Neural progenitor cell (in vitro differentiated cells): ENCODE data around the gene TRIM41. TPM values are rescaled to one million over a fixed set of nuclear protein-coding genes. Genes with fewer than 3 reads are reported as not detected.

Experiments
- DNase-seq: peaks from one replicate; pipeline ENCODE4 v3.0.0-alpha.2; 2016; ENCODE audit warnings: low spot score
- H2AFZ ChIP-seq: fragments of 200-600 bp; sonication (generic); replicated peaks from 2 replicates; pipeline ENCODE4 v1.6.1; 2016; ENCODE audit warnings: antibody characterized with exemption
- H3F3A ChIP-seq: fragments of 200-600 bp; sonication (generic); 2 replicates; pipeline ENCODE4 v1.6.1; 2016; ENCODE audit warnings: antibody characterized with exemption, low read depth
- H3K27ac ChIP-seq: fragments of 200-600 bp; sonication (generic); 2 replicates; pipeline ENCODE4 v1.5.1; 2016; ENCODE audit warnings: mild to moderate bottlenecking
- H3K27me3 ChIP-seq: fragments of 200-600 bp; sonication (generic); 2 replicates; pipeline ENCODE4 v1.6.1; 2016; ENCODE audit warnings: mild to moderate bottlenecking, moderate library complexity
- H3K36me3 ChIP-seq: fragments of 200-600 bp; sonication (generic); 2 replicates; pipeline ENCODE4 v1.5.1; 2016
- H3K4me1 ChIP-seq: fragments of 200-600 bp; sonication (generic); 2 replicates; pipeline ENCODE4 v1.6.1; 2016; ENCODE audit warnings: mixed run types
- H3K4me2 ChIP-seq: fragments of 200-600 bp; sonication (generic); 2 replicates; pipeline ENCODE4 v1.6.1; 2016
- H3K4me3 ChIP-seq: fragments of 200-600 bp; sonication (generic); 2 replicates; pipeline ENCODE4 v1.5.1; 2016
- H3K79me2 ChIP-seq: fragments of 200-600 bp; sonication (generic); 2 replicates; pipeline ENCODE4 v1.6.1; 2016; ENCODE audit warnings: low read depth
- H3K9ac ChIP-seq: fragments of 200-600 bp; sonication (generic); 2 replicates; pipeline ENCODE4 v1.6.1; 2016
- H3K9me3 ChIP-seq: fragments of 200-600 bp; sonication (generic); 2 replicates; pipeline ENCODE4 v1.5.1; 2016; ENCODE audit warnings: low read depth
- H4K20me1 ChIP-seq: fragments of 200-600 bp; sonication (generic); 2 replicates; pipeline ENCODE4 v1.6.1; 2016; ENCODE audit warnings: low read depth
- H3K27ac Mint-ChIP-seq: 3 replicates; pipeline ENCODE4 v1.8.0; 2021; ENCODE audit warnings: mixed read lengths
- H3K27me3 Mint-ChIP-seq: 2 replicates; pipeline ENCODE4 v1.8.0; 2022; ENCODE audit warnings: low read depth, mild to moderate bottlenecking, inconsistent platforms, moderate library complexity, mixed read lengths; ENCODE audit not compliant: insufficient read depth
- H3K36me3 Mint-ChIP-seq: 3 replicates; pipeline ENCODE4 v1.8.0; 2021; ENCODE audit warnings: mixed read lengths
- H3K4me1 Mint-ChIP-seq: 3 replicates; pipeline ENCODE4 v1.8.0; 2021; ENCODE audit warnings: mixed read lengths
- H3K4me3 Mint-ChIP-seq: 3 replicates; pipeline ENCODE4 v1.8.0; 2021; ENCODE audit warnings: mild to moderate bottlenecking, moderate library complexity, mixed read lengths
- H3K9me3 Mint-ChIP-seq: 3 replicates; pipeline ENCODE4 v1.8.0; 2020; ENCODE audit warnings: mixed read lengths
- CTCF ChIP-seq: fragments of 200-600 bp; sonication (generic); IDR thresholded peaks from 2 replicates; pipeline ENCODE4 v1.5.1; 2017; ENCODE audit warnings: antibody characterized with exemption, mild to moderate bottlenecking
- EZH2 ChIP-seq: fragments of 200-600 bp; sonication (generic); IDR thresholded peaks from 2 replicates; pipeline ENCODE4 v1.6.1; 2017; ENCODE audit warnings: antibody characterized with exemption, mild to moderate bottlenecking, moderate library complexity
- EZH2phosphoT487 ChIP-seq: fragments of 200-600 bp; sonication (generic); IDR thresholded peaks from 2 replicates; pipeline ENCODE4 v1.6.1; 2017; ENCODE audit warnings: antibody characterized with exemption
- total RNA-seq: library from RNA; depleted of rRNA; stranded (reverse); fragments of >200 nt; gene quantifications from 2 replicates; pipeline ENCODE4 v1.2.3, GENCODE V29; 2015; ENCODE audit warnings: low replicate concordance

Gene TRIM41
- total RNA-seq, 1 donor from 2014 or later: 8.1 TPM

GRCh38 chr5:181255276-181255675 lies 32.2 kb downstream of the TRIM41 start:
- Histone ChIP-seq H2AFZ (no peak overlapping the region), H3K9ac (no peak overlapping the region), H4K20me1 (peaks cover 99% of the 10 kb centered on the region), H3K4me3 (no peak overlapping the region), H3K79me2 (peaks cover 100% of the 10 kb centered on the region), H3K4me2 (no peak overlapping the region), H3K27me3 (no peaks in the 10 kb centered on the region), H3K9me3 (no peaks in the 10 kb centered on the region), H3K36me3 (peaks cover 10% of the 10 kb centered on the region), H3K4me1 (peaks cover 15% of the 10 kb centered on the region), H3K27ac (no peak overlapping the region), H3F3A (peaks cover 40% of the 10 kb centered on the region)
- TF ChIP-seq EZH2 (no peak), CTCF (no peak), EZH2phosphoT487 (no peak)
- DNase-seq: no peak
- Mint-ChIP-seq H3K9me3 (no peaks in the 10 kb centered on the region), H3K27me3 (no peaks in the 10 kb centered on the region), H3K27ac (no peak overlapping the region), H3K4me1 (peaks cover 27% of the 10 kb centered on the region), H3K36me3 (peaks cover 22% of the 10 kb centered on the region), H3K4me3 (no peak overlapping the region)

DNA sequence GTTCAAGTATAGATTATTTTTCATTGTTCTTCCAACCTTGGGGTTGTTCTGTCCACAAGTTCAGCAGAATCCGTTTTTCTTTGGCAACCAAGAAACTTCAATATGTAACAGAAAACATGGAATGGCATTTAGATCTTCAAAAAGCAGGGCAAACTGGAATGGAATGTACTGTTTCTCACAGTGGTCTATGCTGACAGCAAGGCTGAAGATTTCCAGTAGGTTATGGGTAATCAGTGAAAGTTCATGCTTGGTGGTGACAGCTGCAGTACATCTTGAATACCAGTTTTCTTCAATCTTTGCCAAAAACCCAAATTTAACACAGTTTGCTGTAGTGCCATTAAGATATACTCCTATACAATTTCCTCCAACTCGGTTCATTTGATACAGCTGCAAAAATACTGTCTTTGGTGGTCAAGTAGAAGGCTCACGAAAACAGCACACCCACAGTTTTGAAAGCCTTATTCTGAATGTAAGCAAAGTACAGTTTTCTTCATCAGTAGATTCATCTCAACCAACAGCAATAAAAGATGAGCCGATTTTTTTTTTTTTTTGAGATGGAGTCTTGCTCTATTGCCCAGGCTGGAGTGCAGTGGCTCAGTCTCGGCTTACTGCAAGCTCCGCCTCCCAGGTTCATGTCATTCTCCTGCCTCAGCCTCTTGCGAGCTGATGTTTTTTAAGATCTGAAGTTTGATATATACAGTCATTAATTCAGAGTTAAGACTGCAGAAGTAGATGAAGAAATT lies 32.9 kb downstream of the TRIM41 start:
- Mint-ChIP-seq H3K4me1 (peaks cover 33% of the 10 kb centered on the region), H3K36me3 (peaks cover 22% of the 10 kb centered on the region), H3K27me3 (peaks cover 3% of the 10 kb centered on the region), H3K9me3 (no peaks in the 10 kb centered on the region), H3K4me3 (no peak overlapping the region), H3K27ac (no peak overlapping the region)
- Histone ChIP-seq H3K79me2 (peaks cover 93% of the 10 kb centered on the region), H3K4me2 (no peak overlapping the region), H2AFZ (no peak overlapping the region), H3K9me3 (no peaks in the 10 kb centered on the region), H4K20me1 (peaks cover 96% of the 10 kb centered on the region), H3K9ac (no peak overlapping the region), H3K36me3 (peaks cover 10% of the 10 kb centered on the region), H3K4me1 (peaks cover 15% of the 10 kb centered on the region), H3K27ac (no peak overlapping the region), H3F3A (peaks cover 46% of the 10 kb centered on the region), H3K27me3 (no peaks in the 10 kb centered on the region), H3K4me3 (no peak overlapping the region)
- TF ChIP-seq EZH2: no peak
- TF ChIP-seq CTCF: no peak
- no peak for TF ChIP-seq EZH2phosphoT487
- DNase-seq: no peak

- Mint-ChIP-seq H3K4me1 (peaks cover 28% of the 10 kb centered on the region), H3K9me3 (no peaks in the 10 kb centered on the region), H3K27ac (no peak overlapping the region), H3K36me3 (peaks cover 17% of the 10 kb centered on the region), H3K27me3 (peaks cover 3% of the 10 kb centered on the region), H3K4me3 (peak overlapping the region; percentile 99)
- no peak for TF ChIP-seq EZH2phosphoT487
- no peak for TF ChIP-seq EZH2
- no peak for TF ChIP-seq CTCF
- Histone ChIP-seq H4K20me1 (peaks cover 80% of the 10 kb centered on the region), H3K27me3 (no peaks in the 10 kb centered on the region), H3K9ac (no peak overlapping the region), H3K4me1 (peaks cover 15% of the 10 kb centered on the region), H3K4me2 (peak overlapping the region; percentile 100), H3K4me3 (peak overlapping the region; percentile 100), H3K79me2 (peaks cover 91% of the 10 kb centered on the region), H2AFZ (no peak overlapping the region), H3K9me3 (no peaks in the 10 kb centered on the region), H3K27ac (no peak overlapping the region), H3F3A (peaks cover 54% of the 10 kb centered on the region), H3K36me3 (peaks cover 10% of the 10 kb centered on the region)
- no peak for DNase-seq
Observed at GRCh38 chr5:181258576-181258975, 35.5 kb downstream of the TRIM41 start.
